Measurements from ENCODE around the gene SARNP. TPM values are rescaled to one million over a fixed set of nuclear protein-coding genes. Genes with fewer than 3 reads are reported as not detected.

Gene SARNP
- total and polyA plus RNA-seq, 9 of the 15 experiments (the other 6 are each of a cell fraction or from before 2014, with no cell fraction given), result 70.1 to 400 (median 198) TPM

DNA sequence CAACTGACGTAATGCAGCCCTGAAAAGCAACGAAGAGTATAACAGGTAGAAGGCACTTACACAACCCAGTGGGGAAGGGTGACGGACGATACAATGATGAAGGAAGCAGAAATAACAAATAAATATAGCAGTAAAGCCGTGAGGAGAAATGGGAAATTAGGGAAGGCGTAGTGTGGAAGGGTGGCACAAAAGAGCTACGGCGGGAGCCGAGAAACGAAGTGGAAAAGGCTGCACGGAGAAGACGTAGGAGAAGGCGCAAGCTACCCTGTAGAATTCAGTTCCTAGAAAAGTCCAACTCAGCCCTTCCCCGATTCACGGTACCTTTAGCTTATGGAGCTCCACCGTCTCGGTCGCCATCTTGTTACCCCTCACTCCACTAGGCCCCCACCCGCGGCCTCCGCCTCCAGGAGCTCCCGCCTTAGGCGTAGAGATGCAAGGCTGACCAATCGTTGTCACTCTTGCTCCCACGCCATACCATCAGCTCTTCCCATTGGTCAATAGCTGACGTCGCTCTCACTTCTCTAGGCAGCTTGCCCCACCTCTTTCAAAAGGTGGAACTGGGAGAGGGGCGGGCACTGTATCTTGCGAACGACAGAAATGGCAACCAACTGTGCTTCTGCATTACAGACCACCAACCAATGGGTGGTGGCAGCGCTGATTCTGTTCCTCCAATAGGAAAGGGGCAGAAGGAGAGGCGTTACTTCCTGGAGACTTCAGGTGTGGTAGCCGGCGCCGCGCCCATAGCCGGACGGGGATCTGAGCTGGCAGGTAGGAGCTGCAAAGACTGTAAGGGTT lies at the start of gene SARNP, which contains the start of gene ORMDL2 (continued):
- peak; percentile 87 for TF ChIP-seq BRD9 (IDR thresholded peaks at IDR 0.05; ENCODE audit: low read depth, partially characterized antibody)
- no peak for TF ChIP-seq ZNF253 (CRISPR knock-in tag; conservative IDR thresholded peaks at IDR 0.05)
- TF ChIP-seq, protein P1, sequence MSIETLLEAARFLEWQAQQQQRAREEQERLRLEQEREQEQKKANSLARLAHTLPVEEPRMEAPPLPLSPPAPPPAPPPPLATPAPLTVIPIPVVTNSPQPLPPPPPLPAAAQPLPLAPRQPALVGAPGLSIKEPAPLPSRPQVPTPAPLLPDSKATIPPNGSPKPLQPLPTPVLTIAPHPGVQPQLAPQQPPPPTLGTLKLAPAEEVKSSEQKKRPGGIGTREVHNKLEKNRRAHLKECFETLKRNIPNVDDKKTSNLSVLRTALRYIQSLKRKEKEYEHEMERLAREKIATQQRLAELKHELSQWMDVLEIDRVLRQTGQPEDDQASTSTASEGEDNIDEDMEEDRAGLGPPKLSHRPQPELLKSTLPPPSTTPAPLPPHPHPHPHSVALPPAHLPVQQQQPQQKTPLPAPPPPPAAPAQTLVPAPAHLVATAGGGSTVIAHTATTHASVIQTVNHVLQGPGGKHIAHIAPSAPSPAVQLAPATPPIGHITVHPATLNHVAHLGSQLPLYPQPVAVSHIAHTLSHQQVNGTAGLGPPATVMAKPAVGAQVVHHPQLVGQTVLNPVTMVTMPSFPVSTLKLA (conservative IDR thresholded peaks at IDR 0.05), result peak in 1 of 2 experiments; percentile 85
- TF ChIP-seq CTBP1 (IDR thresholded peaks at IDR 0.05; ENCODE audit: borderline replicate concordance), result no peak; the same call in 1 of the 2 replicates
- peak; percentile 61 for TF ChIP-seq ARHGAP35 (IDR thresholded peaks at IDR 0.05; ENCODE audit: partially characterized antibody)
- TF ChIP-seq, protein P2, sequence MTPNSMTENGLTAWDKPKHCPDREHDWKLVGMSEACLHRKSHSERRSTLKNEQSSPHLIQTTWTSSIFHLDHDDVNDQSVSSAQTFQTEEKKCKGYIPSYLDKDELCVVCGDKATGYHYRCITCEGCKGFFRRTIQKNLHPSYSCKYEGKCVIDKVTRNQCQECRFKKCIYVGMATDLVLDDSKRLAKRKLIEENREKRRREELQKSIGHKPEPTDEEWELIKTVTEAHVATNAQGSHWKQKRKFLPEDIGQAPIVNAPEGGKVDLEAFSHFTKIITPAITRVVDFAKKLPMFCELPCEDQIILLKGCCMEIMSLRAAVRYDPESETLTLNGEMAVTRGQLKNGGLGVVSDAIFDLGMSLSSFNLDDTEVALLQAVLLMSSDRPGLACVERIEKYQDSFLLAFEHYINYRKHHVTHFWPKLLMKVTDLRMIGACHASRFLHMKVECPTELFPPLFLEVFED (CRISPR knock-in tag; conservative IDR thresholded peaks at IDR 0.05), result 0 out of 2 replicates have a peak, but pooled peaks have one; percentile 46
- no peak for TF ChIP-seq NCOA4 (IDR thresholded peaks at IDR 0.05; ENCODE audit: partially characterized antibody)
- no peak for TF ChIP-seq NCOA2 (IDR thresholded peaks at IDR 0.05; ENCODE audit: partially characterized antibody in 2 of 2)
- TF ChIP-seq RUNX1 (IDR thresholded peaks at IDR 0.05; ENCODE audit: low read depth), result no peak
- no peak for TF ChIP-seq PHF21A (IDR thresholded peaks at IDR 0.05; ENCODE audit: borderline replicate concordance, low read depth)
- TF ChIP-seq, protein P3, sequence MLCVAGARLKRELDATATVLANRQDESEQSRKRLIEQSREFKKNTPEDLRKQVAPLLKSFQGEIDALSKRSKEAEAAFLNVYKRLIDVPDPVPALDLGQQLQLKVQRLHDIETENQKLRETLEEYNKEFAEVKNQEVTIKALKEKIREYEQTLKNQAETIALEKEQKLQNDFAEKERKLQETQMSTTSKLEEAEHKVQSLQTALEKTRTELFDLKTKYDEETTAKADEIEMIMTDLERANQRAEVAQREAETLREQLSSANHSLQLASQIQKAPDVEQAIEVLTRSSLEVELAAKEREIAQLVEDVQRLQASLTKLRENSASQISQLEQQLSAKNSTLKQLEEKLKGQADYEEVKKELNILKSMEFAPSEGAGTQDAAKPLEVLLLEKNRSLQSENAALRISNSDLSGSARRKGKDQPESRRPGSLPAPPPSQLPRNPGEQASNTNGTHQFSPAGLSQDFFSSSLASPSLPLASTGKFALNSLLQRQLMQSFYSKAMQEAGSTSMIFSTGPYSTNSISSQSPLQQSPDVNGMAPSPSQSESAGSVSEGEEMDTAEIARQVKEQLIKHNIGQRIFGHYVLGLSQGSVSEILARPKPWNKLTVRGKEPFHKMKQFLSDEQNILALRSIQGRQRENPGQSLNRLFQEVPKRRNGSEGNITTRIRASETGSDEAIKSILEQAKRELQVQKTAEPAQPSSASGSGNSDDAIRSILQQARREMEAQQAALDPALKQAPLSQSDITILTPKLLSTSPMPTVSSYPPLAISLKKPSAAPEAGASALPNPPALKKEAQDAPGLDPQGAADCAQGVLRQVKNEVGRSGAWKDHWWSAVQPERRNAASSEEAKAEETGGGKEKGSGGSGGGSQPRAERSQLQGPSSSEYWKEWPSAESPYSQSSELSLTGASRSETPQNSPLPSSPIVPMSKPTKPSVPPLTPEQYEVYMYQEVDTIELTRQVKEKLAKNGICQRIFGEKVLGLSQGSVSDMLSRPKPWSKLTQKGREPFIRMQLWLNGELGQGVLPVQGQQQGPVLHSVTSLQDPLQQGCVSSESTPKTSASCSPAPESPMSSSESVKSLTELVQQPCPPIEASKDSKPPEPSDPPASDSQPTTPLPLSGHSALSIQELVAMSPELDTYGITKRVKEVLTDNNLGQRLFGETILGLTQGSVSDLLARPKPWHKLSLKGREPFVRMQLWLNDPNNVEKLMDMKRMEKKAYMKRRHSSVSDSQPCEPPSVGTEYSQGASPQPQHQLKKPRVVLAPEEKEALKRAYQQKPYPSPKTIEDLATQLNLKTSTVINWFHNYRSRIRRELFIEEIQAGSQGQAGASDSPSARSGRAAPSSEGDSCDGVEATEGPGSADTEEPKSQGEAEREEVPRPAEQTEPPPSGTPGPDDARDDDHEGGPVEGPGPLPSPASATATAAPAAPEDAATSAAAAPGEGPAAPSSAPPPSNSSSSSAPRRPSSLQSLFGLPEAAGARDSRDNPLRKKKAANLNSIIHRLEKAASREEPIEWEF (CRISPR knock-in tag; IDR thresholded peaks at IDR 0.05), result no peak
- TF ChIP-seq, protein P4, sequence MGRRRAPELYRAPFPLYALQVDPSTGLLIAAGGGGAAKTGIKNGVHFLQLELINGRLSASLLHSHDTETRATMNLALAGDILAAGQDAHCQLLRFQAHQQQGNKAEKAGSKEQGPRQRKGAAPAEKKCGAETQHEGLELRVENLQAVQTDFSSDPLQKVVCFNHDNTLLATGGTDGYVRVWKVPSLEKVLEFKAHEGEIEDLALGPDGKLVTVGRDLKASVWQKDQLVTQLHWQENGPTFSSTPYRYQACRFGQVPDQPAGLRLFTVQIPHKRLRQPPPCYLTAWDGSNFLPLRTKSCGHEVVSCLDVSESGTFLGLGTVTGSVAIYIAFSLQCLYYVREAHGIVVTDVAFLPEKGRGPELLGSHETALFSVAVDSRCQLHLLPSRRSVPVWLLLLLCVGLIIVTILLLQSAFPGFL (CRISPR knock-in tag; IDR thresholded peaks at IDR 0.05), result no peak
- TF ChIP-seq, protein P5, sequence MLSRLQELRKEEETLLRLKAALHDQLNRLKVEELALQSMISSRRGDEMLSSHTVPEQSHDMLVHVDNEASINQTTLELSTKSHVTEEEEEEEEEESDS (CRISPR knock-in tag; IDR thresholded peaks at IDR 0.05), result no peak
- TF ChIP-seq, protein P6, sequence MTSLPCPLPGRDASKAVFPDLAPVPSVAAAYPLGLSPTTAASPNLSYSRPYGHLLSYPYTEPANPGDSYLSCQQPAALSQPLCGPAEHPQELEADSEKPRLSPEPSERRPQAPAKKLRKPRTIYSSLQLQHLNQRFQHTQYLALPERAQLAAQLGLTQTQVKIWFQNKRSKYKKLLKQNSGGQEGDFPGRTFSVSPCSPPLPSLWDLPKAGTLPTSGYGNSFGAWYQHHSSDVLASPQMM (CRISPR knock-in tag; IDR thresholded peaks at IDR 0.05), result no peak

Data from K562 (cell line).